ENCODE measurements around the gene ATF7. TPM values are rescaled to one million over a fixed set of nuclear protein-coding genes. Genes with fewer than 3 reads are reported as not detected.
A peak's percentile ranks its signal among the peaks of the same experiment; 100 is the strongest.

Gene ATF7
- total and polyA plus RNA-seq, 2 of the 13 experiments (the other 11 are each of a cell fraction or from before 2014, with no cell fraction given): 9.6 to 16.2 TPM

DNA sequence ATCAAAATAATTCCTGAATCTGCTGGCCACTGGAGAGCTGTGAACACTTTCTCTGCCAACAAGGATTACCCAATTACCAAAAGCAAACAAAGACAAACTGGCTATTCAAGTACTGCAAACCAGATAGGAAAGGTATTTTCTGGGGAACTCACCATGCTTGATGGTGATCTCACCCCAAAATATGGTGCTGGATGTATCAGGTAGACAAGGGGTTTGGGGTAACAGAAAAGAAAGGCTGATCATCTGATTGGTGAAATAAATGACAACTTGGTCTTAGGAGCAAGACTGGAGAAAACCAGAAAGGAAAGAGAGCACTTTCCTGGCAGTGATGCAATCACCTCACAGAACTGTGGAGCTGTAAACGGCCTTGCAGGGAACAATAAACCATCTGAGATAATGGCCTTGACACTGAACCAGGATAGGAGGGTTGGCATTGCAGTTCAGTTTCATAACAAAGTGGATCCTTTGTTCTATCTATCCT is 87.9 kb downstream of the ATF7 start (continued):
- TF ChIP-seq, protein P1, sequence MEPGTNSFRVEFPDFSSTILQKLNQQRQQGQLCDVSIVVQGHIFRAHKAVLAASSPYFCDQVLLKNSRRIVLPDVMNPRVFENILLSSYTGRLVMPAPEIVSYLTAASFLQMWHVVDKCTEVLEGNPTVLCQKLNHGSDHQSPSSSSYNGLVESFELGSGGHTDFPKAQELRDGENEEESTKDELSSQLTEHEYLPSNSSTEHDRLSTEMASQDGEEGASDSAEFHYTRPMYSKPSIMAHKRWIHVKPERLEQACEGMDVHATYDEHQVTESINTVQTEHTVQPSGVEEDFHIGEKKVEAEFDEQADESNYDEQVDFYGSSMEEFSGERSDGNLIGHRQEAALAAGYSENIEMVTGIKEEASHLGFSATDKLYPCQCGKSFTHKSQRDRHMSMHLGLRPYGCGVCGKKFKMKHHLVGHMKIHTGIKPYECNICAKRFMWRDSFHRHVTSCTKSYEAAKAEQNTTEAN (CRISPR knock-in tag; conservative IDR thresholded peaks at IDR 0.05): no peak; the same call in 1 of the 2 replicates
- 0 out of 2 replicates have a peak, but pooled peaks have one; percentile 24 for TF ChIP-seq KDM1A (CRISPR knock-in tag; IDR thresholded peaks at IDR 0.05)
- no peak for TF ChIP-seq ZNF746 (CRISPR knock-in tag; IDR thresholded peaks at IDR 0.05)
- TF ChIP-seq ZNF24 (IDR thresholded peaks at IDR 0.05): no peak; the same call in 1 of the 2 replicates
- no peak for TF ChIP-seq GPN1 (CRISPR knock-in tag; IDR thresholded peaks at IDR 0.05; ENCODE audit: borderline replicate concordance)
- TF ChIP-seq, protein P2, sequence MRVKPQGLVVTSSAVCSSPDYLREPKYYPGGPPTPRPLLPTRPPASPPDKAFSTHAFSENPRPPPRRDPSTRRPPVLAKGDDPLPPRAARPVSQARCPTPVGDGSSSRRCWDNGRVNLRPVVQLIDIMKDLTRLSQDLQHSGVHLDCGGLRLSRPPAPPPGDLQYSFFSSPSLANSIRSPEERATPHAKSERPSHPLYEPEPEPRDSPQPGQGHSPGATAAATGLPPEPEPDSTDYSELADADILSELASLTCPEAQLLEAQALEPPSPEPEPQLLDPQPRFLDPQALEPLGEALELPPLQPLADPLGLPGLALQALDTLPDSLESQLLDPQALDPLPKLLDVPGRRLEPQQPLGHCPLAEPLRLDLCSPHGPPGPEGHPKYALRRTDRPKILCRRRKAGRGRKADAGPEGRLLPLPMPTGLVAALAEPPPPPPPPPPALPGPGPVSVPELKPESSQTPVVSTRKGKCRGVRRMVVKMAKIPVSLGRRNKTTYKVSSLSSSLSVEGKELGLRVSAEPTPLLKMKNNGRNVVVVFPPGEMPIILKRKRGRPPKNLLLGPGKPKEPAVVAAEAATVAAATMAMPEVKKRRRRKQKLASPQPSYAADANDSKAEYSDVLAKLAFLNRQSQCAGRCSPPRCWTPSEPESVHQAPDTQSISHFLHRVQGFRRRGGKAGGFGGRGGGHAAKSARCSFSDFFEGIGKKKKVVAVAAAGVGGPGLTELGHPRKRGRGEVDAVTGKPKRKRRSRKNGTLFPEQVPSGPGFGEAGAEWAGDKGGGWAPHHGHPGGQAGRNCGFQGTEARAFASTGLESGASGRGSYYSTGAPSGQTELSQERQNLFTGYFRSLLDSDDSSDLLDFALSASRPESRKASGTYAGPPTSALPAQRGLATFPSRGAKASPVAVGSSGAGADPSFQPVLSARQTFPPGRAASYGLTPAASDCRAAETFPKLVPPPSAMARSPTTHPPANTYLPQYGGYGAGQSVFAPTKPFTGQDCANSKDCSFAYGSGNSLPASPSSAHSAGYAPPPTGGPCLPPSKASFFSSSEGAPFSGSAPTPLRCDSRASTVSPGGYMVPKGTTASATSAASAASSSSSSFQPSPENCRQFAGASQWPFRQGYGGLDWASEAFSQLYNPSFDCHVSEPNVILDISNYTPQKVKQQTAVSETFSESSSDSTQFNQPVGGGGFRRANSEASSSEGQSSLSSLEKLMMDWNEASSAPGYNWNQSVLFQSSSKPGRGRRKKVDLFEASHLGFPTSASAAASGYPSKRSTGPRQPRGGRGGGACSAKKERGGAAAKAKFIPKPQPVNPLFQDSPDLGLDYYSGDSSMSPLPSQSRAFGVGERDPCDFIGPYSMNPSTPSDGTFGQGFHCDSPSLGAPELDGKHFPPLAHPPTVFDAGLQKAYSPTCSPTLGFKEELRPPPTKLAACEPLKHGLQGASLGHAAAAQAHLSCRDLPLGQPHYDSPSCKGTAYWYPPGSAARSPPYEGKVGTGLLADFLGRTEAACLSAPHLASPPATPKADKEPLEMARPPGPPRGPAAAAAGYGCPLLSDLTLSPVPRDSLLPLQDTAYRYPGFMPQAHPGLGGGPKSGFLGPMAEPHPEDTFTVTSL (CRISPR knock-in tag; IDR thresholded peaks at IDR 0.05; ENCODE audit: borderline replicate concordance): peak; percentile 81; the same call in 1 of the 2 replicates
- TF ChIP-seq ZNF205 (CRISPR knock-in tag; IDR thresholded peaks at IDR 0.05): peak; percentile 89
- no peak for TF ChIP-seq ZNF432 (CRISPR knock-in tag; IDR thresholded peaks at IDR 0.05; ENCODE audit: borderline replicate concordance)
- TF ChIP-seq STAT5B (CRISPR knock-in tag; IDR thresholded peaks at IDR 0.05): 0 out of 2 replicates have a peak, but pooled peaks have one; percentile 65
- TF ChIP-seq ZNF350 (CRISPR knock-in tag; IDR thresholded peaks at IDR 0.05; ENCODE audit: borderline replicate concordance, low read depth): no peak
- TF ChIP-seq, protein P3, sequence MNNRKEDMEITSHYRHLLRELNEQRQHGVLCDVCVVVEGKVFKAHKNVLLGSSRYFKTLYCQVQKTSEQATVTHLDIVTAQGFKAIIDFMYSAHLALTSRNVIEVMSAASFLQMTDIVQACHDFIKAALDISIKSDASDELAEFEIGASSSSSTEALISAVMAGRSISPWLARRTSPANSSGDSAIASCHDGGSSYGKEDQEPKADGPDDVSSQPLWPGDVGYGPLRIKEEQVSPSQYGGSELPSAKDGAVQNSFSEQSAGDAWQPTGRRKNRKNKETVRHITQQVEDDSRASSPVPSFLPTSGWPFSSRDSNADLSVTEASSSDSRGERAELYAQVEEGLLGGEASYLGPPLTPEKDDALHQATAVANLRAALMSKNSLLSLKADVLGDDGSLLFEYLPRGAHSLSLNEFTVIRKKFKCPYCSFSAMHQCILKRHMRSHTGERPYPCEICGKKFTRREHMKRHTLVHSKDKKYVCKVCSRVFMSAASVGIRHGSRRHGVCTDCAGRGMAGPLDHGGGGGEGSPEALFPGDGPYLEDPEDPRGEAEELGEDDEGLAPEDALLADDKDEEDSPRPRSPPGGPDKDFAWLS (CRISPR knock-in tag; IDR thresholded peaks at IDR 0.05; ENCODE audit: borderline replicate concordance): no peak
- TF ChIP-seq, protein P4, sequence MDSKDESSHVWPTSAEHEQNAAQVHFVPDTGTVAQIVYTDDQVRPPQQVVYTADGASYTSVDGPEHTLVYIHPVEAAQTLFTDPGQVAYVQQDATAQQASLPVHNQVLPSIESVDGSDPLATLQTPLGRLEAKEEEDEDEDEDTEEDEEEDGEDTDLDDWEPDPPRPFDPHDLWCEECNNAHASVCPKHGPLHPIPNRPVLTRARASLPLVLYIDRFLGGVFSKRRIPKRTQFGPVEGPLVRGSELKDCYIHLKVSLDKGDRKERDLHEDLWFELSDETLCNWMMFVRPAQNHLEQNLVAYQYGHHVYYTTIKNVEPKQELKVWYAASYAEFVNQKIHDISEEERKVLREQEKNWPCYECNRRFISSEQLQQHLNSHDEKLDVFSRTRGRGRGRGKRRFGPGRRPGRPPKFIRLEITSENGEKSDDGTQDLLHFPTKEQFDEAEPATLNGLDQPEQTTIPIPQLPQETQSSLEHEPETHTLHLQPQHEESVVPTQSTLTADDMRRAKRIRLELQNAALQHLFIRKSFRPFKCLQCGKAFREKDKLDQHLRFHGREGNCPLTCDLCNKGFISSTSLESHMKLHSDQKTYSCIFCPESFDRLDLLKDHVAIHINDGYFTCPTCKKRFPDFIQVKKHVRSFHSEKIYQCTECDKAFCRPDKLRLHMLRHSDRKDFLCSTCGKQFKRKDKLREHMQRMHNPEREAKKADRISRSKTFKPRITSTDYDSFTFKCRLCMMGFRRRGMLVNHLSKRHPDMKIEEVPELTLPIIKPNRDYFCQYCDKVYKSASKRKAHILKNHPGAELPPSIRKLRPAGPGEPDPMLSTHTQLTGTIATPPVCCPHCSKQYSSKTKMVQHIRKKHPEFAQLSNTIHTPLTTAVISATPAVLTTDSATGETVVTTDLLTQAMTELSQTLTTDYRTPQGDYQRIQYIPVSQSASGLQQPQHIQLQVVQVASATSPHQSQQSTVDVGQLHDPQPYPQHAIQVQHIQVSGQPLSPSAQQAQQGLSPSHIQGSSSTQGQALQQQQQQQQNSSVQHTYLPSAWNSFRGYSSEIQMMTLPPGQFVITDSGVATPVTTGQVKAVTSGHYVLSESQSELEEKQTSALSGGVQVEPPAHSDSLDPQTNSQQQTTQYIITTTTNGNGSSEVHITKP (CRISPR knock-in tag; IDR thresholded peaks at IDR 0.05; ENCODE audit: low read depth): 0 out of 2 replicates have a peak, but pooled peaks have one; percentile 33
- no peak for TF ChIP-seq NFYB (CRISPR knock-in tag; IDR thresholded peaks at IDR 0.05)
- no peak for TF ChIP-seq NCOA1 (CRISPR knock-in tag; IDR thresholded peaks at IDR 0.05)
- no peak for TF ChIP-seq PRPF4 (IDR thresholded peaks at IDR 0.05; ENCODE audit: low read depth, low read length, poor library complexity, severe bottlenecking)
- TF ChIP-seq ZFY (CRISPR knock-in tag; IDR thresholded peaks at IDR 0.05): 0 out of 2 replicates have a peak, but pooled peaks have one; percentile 23
- TF ChIP-seq SALL1 (CRISPR knock-in tag; IDR thresholded peaks at IDR 0.05): peak; percentile 80
- 0 out of 2 replicates have a peak, but pooled peaks have one; percentile 31 for TF ChIP-seq ZMAT3 (CRISPR knock-in tag; conservative IDR thresholded peaks at IDR 0.05)

All from HepG2 (cell line).